ENCODE results near the gene SMO.
"Not testable (repeated sequence)": the region's sequence is repeated elsewhere in the genome, so short reads cannot be mapped to it uniquely, and the experiment has no call there.

SMO gene

GRCh38 chr7:129231666-129232065 is 43.2 kb downstream of the SMO start:
- DNase-seq (ENCODE audit: low read depth in 2 of 2): no peak

GRCh38 chr7:129238546-129238945 is 50.1 kb downstream of the SMO start:
- DNase-seq (ENCODE audit: low read depth in 2 of 2): no peak

GRCh38 chr7:129240119-129240820 is 51.8 kb downstream of the SMO start:
- no peak for DNase-seq (ENCODE audit: low read depth in 2 of 2)

- DNase-seq (ENCODE audit: low read depth in 2 of 2): no peak
Measured at GRCh38 chr7:129244220-129244619, 55.8 kb downstream of the SMO start.

GRCh38 chr7:129245533-129245932 is 57.1 kb downstream of the SMO start:
- DNase-seq (ENCODE audit: low read depth in 2 of 2): no peak

GRCh38 chr7:129247087-129247486 is 58.7 kb downstream of the SMO start:
- no peak for DNase-seq (ENCODE audit: low read depth in 2 of 2)

GRCh38 chr7:129252128-129252527 is 63.7 kb downstream of the SMO start:
- no peak for DNase-seq (ENCODE audit: low read depth in 2 of 2)

- DNase-seq (ENCODE audit: low read depth in 2 of 2): not testable (repeated sequence)
Measured at GRCh38 chr7:129252603-129253002, 64.2 kb downstream of the SMO start.

GRCh38 chr7:129255800-129256199 is 67.4 kb downstream of the SMO start:
- DNase-seq (ENCODE audit: low read depth in 2 of 2): no peak

- DNase-seq (ENCODE audit: low read depth in 2 of 2): no peak
Measured at GRCh38 chr7:129256221-129256620, 67.8 kb downstream of the SMO start.

GRCh38 chr7:129257168-129257567 is 68.7 kb downstream of the SMO start:
- no peak for DNase-seq (ENCODE audit: low read depth in 2 of 2)

- no peak for DNase-seq (ENCODE audit: low read depth in 2 of 2)
Measured at GRCh38 chr7:129258649-129259389, 70.4 kb downstream of the SMO start.

GRCh38 chr7:129262324-129262723 is 73.9 kb downstream of the SMO start:
- DNase-seq (ENCODE audit: low read depth in 2 of 2): no peak

All from stimulated activated CD4-positive, alpha-beta T cell treated with anti-CD3 and anti-CD28 coated beads, Interleukin-1b, Interleukin-23, amount 100 ng/mL, for 1 hour (primary cell).